ENCODE results near the gene PRSS50.
"Not testable (repeated sequence)": the region's sequence is repeated elsewhere in the genome, so short reads cannot be mapped to it uniquely, and the experiment has no call there.

PRSS50 gene, protein sequence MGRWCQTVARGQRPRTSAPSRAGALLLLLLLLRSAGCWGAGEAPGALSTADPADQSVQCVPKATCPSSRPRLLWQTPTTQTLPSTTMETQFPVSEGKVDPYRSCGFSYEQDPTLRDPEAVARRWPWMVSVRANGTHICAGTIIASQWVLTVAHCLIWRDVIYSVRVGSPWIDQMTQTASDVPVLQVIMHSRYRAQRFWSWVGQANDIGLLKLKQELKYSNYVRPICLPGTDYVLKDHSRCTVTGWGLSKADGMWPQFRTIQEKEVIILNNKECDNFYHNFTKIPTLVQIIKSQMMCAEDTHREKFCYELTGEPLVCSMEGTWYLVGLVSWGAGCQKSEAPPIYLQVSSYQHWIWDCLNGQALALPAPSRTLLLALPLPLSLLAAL

DNA sequence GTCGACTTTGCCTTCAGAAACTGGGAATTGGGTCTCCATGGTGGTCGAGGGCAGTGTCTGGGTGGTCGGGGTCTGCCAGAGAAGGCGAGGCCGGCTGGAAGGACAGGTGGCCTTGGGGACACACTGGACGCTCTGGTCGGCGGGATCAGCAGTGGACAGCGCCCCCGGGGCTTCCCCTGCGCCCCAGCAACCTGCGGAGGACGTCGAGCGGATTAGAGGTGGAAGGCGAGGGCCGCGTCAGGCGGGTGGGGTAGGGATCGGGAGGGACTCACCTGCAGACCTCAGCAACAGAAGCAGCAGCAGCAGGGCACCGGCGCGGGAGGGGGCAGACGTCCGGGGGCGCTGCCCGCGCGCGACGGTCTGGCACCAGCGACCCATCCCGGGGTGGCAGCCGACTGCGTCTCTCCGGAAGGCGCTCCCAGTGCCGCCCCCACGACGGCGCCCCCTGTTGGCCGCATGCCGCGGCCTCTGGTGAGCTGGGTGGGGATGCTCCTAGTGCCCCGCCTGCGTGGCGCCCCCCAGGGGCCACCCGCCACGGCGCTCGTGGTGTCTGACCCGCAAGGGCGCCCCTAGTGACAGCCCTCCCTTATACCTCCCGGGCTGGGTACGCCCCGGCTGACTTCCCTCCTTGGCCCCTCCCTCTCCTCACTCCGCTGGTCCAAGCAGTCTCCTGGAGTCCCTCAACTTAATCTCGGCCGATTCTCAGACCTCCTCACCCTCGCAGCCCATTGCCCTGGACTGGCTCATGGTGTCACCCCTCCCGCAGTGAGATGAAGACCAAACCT, at the start of gene PRSS50:
Gene PRSS50, minus strand, starts transcription at position 423 of the 785 bp plus-strand sequence. Its CDS starts 45 bp downstream, at position 378.
- DNase-seq (ENCODE audit: low read depth): no peak

DNA sequence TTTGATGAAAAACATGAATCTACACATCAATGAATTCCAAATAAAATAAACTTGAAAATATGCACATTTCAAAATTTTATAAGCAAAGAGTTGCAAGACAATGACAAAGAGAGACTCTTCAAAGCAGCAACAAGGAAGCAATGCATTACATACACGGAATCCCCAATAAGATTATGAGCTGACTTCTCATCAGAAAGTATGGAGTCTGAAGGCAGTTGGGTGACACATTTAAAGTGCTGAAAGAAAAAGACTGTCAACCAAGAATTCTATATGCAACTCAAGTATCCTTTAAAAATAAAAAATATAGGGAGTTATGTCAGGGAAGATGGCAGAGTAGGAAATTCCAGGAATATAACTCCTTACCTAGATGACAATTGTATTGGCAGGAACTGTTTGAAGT, 46.5 kb upstream of the PRSS50 start:
- DNase-seq (ENCODE audit: low read depth): no peak

DNA sequence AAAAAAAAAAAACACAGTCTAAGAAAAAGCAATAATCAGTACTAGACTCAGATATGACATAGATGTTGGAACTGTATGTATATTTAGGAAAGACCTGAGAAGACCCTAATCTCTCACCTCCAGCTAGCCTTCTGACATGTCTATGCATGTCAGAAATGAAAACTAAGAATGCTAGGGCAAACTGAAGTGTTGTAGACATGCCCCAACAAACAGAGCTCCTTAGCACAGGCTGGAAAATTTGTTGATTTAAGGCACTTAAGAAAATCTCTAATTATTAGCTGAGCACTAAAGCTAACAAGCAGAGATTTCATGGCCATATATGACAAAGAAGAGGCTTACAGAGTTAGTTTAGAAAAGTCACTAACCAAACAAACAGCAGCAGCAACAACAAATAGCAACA, 45.5 kb upstream of the PRSS50 start:
- DNase-seq (ENCODE audit: low read depth): no peak

DNA sequence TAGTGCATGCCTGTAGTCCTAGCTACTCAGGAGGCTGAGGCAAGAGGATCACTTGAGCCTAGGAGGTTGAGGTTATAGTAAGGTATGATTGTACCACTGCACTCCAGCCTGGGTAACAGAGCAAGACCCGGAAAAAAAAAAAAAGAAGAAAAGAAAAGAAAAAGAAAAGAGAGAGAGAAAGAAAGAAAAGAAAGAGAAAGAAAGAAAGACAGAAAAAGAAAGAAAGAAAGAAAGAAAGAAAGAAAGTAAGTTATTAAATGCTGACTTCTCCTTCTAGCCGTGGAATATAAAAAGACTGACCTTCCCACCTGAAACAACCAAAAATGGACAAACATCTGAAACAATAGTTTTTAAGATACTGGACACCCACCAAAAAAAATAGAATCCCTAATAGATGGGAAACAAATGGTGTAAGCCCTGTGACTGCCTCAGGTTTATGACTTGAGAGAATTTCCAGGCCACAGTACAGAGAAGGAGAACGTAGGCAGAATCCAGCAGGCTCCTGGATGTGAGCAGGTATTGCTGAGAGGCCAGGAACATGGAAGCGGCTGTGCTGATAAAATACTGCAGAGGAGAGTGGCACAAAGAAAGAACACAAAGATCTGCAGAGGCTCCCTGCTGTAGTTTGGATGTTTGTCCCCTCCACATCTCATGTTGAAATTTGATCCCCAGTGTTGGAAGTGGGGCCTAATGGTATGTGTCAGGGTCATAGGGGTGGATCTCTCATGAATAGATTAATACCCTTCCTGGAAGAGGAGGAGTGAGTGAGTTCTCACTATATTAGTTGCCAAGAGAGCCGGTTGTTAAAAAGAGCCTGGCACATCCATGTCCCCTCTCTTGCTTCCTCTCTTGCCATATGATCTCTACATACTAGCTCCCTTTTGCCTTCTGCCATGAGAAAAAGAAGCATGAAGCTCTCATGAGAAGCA, 41.8 kb upstream of the PRSS50 start:
- no peak for DNase-seq (ENCODE audit: low read depth)

DNA sequence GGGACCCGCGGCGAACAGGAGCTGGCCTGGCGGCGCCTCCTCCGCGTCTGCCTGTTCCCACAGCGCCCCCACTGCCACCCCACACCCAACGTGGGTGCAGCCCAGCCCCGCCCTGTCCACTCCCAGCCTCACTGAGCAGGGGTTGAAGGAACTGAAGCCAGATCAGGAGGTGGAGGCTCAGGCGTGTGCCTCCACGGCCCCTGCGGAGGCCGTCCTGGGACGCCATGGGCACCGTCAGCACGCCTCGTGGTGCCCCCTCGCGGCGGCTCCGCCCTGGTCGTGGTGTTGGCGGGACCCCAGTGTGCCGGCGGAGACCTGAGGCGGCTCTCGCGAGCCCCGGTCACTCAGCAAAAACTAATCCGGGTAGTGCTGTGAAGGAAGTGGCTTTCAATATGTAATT, 39.0 kb upstream of the PRSS50 start:
- no peak for DNase-seq (ENCODE audit: low read depth)

DNA sequence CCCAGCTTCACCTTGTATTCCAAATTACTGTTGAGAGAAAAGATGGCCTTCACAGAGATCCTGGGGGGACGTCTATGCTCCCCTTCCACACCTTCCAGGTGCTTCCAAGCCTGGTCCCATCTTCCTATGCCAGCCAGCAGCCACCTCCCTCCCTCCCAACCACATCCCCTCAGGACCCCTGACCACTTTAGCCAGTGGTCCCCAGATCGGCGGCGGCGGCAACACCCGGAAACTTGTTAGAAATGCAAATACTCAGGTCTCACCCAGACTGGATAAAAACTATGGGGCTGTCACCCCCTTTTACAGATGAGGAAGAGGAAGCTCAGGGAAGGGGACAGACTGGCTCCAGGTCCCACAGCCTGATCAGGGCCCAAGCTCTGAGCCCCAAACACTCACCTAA, 38.0 kb upstream of the PRSS50 start:
- DNase-seq (ENCODE audit: low read depth): no peak

DNA sequence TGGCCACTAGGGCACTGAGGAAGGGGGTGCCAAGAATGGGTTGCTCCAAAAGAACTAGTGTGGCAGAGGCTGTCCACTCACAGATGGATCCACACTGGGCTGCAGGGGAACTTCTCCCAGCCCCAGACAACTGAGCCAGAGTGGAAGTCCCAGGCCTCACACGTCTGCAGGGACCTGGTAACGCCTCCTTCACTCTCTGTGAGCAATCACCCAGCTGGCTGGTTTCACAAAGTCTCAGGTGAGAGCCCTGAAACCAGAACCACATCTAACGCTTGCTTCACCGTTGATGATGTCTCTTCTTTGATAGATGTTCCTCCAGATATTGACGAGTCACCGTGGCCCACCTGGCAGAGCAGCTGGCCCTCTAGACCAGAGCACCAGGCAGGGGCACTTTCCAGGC, 35.5 kb upstream of the PRSS50 start:
- not testable (repeated sequence) for DNase-seq (ENCODE audit: low read depth)

DNA sequence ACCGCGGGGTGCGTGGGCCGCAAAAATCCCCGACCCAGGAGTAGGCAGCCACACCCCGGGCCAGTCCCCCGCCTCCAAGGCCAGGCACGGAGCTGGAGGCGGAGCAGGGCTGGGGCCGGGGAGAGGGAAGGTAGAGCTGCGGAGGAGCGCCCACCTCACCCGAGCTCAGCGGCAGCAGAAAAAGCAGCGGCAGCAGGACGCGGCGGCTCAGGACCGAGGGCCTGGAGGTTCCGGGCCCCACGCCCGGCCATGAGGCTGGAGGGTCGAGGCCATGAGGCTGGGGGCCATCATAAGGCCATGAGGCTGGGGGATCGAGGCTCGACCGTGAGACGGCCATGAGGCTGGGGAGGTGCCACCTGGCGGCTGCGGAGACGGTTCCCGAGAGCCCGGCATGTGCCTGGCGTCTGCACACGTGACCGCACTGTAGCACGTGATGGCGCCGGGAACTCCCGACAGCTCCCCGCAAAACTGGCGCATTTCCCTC, 32.9 kb upstream of the PRSS50 start:
- no peak for DNase-seq (ENCODE audit: low read depth)

DNA sequence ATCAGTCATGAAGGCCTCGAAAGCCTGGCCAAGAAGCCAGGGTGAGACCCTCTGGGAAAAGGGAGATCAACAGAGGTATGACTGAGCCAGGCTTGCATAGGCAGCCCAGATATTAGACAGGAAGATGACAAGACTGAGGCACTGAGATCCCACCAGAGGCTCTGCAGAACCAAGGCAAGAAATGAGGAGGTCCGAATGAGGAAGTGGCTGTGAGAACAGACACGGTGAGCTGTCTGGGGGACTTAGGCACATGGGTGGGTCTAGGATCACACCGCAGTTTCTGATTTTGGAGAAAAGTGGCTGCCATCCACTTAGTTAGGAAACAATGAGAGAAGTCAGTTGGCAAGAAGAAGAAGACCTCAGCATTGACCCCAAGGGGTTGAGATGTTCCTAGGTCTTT, 31.5 kb upstream of the PRSS50 start:
- DNase-seq (ENCODE audit: low read depth): no peak

DNA sequence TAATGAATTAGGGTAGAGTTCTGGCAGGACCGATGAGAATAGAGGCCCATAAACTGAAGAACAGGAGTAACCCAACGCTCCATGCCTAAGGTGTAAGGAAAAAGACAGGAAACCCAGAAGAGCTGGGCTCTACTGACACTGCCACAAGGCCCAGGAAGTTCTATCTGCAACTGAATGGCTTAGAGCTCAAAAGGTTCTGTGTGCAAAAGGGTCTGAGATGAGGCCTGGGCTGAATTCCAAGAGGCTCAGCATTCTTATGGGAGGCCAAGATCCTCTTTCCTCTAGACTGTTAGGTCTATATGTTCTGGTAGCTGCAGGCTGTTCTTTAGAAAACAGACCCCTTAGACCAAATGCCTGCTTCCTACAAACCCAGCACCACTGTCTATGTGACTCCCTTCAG, 30.5 kb upstream of the PRSS50 start:
- DNase-seq (ENCODE audit: low read depth): no peak

DNA sequence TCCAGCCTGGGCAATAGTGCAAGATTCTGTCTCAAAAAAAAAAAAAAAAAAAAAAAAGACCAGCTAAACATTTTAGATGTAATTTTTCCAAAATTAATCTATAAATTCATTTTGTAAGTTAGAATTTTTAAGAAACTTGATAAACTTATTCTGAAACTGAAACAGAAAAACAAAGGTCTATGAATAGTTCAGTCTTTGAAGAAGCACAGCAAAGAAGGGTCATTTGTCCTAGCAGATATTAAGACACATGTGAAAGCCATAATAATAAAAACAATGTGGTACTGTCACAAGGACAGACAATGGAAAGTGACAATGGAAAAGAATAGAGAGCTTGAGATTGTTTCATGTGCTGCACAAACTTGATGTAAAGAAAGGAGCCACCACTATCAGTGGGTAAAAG, 29.0 kb upstream of the PRSS50 start:
- DNase-seq (ENCODE audit: low read depth): no peak

DNA sequence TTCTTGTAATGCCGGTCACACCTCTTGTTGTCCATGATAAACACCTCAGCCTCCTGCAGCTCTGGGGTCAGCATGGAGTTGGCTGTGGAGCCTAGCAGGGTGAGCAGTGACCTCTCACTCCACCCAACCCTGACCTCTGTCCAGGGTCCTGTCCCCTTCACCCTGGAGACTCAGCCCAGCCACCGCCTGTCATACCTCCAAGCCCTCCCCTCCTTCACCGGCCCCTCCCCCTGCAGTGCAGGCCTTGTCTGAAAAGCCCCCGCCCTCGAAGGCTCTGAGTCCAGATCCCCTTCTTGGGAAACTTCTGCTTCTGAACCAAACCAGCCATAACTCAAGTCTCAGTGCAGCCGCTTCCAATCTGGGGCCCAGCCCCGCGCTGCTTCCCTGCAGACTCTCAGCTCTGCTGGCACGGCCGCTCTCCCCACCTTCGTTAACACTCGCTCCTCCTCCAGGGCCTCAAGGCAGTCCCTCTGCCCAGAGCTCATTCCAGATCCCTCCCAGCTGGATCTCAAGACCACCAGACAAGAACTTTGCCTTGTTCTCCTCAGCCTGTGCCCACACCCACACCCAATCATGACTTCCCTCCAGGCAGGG, 25.4 kb upstream of the PRSS50 start:
- no peak for DNase-seq (ENCODE audit: low read depth)

DNA sequence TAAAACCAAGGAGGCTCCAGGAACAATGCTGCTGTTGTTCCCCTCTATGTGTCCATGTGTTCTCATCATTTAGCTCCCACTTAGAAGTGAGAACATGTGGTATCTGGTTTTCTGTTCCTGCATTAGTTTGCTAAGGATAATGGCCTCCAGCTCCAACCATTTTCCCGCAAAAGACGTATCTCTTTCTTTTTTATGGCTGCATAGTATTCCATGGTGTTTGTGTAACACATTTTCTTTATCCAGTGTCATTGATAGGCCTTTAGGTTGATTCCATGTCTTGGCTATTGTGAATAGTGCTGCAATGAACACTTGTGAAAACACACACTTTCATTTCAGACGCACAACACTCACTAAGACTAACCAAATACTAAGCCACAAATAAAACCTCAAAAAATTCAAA, 21.9 kb upstream of the PRSS50 start:
- DNase-seq (ENCODE audit: low read depth): not testable (repeated sequence)

DNA sequence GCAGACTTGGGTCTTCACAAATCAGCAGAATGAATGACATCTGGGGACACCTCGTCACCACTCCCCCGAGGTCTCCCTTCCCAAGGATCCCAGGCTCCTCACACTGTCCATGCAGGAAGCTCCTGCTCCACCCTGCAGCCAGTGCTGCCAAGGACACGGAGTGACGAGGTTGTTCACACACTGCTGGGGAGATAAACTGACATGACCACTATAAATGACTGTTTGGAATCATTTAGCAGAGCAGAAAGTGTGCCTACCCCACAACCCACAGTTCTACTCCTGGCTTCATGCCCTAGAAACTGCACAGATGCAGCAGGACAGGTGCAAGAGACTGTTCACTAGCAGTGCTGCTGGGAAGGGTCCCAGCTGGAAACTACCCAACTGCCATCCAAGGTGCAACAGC, 19.7 kb upstream of the PRSS50 start:
- no peak for DNase-seq (ENCODE audit: low read depth)

DNA sequence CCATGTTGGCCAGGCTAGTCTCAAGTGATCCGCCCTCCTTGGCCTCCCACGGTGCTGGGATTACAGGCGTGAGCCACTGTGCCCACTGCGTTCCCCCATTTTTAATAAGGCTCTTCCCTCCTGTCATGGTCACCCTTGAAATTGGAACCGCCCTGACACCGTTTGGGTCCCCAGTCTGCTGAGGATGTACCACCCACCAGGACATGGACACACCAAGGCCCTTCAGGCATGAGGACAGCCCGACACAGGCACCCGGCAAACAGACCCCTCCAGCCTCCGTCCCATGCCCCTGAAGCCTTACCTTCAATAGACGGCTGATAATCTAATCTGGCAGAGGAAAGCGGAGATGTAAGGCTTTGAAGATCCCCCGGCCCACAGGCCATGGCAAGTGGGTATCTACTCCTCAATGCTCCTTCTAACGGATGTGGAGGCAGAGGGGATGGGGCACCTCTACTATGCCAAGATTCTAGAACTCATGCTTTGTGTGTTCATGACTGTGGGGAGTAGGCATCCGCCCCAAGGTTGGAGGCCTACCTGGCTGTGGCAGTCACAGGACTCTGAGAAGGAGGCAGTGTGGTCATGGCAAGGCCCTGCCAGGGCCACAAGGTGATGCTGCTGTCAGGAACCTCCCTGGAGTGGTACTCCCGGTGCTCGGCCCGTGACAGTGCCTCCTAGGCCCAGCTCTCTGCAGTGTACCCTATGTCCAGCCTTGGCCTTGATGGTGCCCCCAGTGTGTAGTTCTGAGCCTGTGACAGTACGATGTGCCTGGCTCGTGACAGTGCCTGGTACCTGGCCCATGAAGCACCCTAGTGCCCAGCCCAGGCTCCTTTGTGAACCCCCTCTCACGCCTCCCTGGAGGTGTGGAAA, 18.6 kb upstream of the PRSS50 start:
- DNase-seq (ENCODE audit: low read depth): no peak

DNA sequence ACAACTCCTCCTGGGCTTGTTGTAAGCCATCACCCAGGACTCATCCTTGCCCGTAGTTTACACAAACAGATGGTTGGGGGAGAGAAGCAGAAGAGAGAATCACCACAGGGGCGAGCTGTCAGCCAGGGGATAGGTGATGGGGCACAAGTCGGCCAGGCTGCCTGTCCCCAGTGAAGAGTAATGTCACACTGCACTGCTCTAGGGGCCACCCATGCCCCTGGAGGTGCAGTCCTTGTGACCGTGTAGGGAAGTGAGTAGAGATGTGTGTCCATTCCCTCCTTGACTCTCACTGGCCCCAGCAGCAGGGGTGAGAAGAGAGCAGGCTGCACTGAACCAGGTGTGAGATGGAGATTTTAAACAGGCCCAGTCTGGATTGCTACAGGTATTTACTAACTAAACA, 17.1 kb upstream of the PRSS50 start:
- no peak for DNase-seq (ENCODE audit: low read depth)

DNA sequence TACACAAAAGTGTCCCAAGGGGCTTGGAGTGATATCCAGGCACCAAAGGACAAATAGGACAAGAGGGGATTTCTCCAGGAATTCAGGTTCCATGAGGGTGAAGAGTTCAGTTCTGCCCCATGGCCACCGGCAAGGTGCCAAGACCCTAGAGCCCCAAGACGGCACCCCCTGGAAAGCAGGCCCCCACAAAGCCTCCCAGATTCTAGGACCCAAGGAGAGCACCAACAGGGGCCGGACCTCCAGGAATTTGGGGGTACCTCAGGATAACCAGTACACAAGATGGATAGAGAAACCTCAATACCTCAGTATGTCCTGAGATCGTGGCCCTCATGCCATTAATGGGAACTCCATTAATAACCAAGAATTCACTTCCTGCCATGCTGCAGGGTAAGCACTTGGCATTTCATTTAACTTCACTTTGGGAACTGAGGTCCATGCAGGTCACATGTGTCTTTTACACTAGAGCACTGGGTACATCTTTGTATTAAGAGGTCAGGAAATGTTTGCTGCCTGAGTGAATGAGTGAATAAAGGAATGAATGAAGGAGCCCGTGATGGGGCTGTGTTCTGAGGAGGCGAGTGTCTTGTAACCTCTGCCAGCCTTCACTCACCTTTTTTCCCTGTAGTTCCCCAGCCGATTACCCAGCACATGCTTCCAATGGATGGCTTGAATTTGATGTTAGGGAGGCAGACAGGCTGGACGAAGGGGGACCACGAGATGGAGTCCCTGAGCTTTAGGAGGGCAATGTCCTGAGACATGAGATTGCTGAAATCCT, 15.5 kb upstream of the PRSS50 start:
- DNase-seq (ENCODE audit: low read depth): no peak

DNA sequence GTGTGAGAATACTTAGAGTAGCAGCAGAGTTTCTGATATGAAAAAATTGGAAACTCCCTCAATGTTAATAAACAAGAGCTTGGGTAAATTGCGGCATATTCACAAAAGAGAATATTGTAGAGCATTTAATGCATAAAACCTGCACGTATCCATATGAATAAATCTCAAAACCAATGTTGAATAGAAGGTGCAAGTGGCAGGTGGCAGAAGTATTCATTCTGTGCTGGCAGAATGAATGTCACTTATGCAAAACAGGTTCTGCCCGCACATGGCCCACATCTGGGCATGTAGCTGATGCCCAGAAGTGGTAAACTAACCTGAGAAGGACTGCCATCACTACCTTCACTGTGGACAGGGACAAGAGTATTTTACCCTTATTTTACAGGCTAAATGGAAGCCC, 14.1 kb upstream of the PRSS50 start:
- no peak for DNase-seq (ENCODE audit: low read depth)

DNA sequence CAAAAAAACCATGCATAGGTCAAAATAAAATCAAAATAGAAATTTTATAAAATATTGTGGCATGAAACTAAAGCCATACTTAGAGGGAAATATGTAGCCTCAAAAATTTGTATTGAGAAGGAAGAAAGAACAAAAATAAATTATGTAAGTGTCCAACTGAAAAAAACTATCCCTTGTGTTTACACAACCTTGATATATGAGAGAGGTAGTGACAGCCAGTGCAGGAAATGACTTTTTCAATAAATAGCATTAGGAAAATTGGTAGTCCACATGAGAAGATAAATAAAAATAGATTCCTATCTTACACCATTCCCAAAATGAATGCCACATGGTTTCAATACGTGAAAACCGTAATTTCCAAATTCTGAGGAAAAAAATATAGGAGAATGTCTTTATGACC, 13.2 kb upstream of the PRSS50 start:
- DNase-seq (ENCODE audit: low read depth): no peak

DNA sequence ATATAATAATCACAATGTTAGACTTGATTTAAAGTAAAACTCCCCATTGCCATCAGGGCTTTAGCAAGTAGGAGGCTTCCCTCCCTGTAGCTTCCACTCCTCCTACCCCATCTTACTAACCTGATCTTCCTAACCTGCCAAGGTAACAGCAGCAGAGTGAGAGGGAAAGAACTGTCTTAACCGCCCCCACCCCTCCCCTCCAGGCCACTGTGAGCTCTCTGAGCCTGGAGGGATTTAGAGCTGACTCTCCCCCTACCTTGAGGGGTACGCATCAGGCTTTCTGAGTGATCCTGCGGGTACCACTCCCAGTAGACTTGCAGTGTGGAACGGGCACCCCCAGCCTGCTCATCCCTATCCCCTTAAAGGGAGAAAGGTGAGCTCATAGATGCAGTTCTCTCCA, 11.4 kb upstream of the PRSS50 start:
- DNase-seq (ENCODE audit: low read depth): no peak

Measured in non-pigmented ciliary epithelial cell (primary cell).